Omental fat pad (tissue), 4 donors: ENCODE results near the gene MICAL2. TPM values are rescaled to one million over a fixed set of nuclear protein-coding genes. Genes with fewer than 3 reads are reported as not detected.
A peak's percentile ranks its signal among the peaks of the same experiment; 100 is the strongest.

ENCODE experiments used
- ATAC-seq: fragments of 150-250 bp; one replicate; pipeline ENCODE4 v1.9.1; 2016; ENCODE audit warnings: mild to moderate bottlenecking, moderate library complexity; ENCODE audit not compliant: low FRiP score
- DNase-seq: peaks from one replicate; pipeline ENCODE4 v3.0.0-alpha.2; 2019; ENCODE audit warnings: low spot score
- CTCF ChIP-seq, 3 donors: fragments of 450-650 bp; IDR thresholded peaks; one replicate each; pipeline ENCODE4 v1.5.1; 2016 to 2017; ENCODE audit warnings: antibody characterized with exemption in 3 of 3, mild to moderate bottlenecking in 3 of 3, moderate library complexity in 2 of 3
- total RNA-seq, 4 donors: library from RNA; depleted of rRNA; stranded (reverse); fragments of >200 nt; gene quantifications; one replicate each; pipeline ENCODE4 v1.1.0, GENCODE V29; 2016

The MICAL2 gene
- total RNA-seq, 4 donors from 2014 or later: 34.3 to 143 (median 57.0) TPM

GRCh38 chr11:12077535-12078280 lies 32.7 kb upstream of the MICAL2 start:
- ATAC-seq (no peak), DNase-seq (no peak)

GRCh38 chr11:12079726-12080556 lies 30.4 kb upstream of the MICAL2 start:
- no peak for TF ChIP-seq CTCF (IDR thresholded peaks at IDR 0.05)
- ATAC-seq (peak; percentile 80), DNase-seq (no peak)

More at GRCh38 chr11:12077535-12078280, 32.7 kb upstream of the MICAL2 start:
- TF ChIP-seq CTCF (IDR thresholded peaks at IDR 0.05): no peak

GRCh38 chr11:12083380-12083779 lies 27.0 kb upstream of the MICAL2 start:
- no peak for TF ChIP-seq CTCF (IDR thresholded peaks at IDR 0.05)
- no peak for DNase-seq
- no peak for ATAC-seq

GRCh38 chr11:12084256-12084655 lies 26.1 kb upstream of the MICAL2 start:
- no peak for TF ChIP-seq CTCF (IDR thresholded peaks at IDR 0.05)
- DNase-seq: no peak
- no peak for ATAC-seq

GRCh38 chr11:12085371-12086251 lies 24.8 kb upstream of the MICAL2 start:
- TF ChIP-seq CTCF (IDR thresholded peaks at IDR 0.05): no peak
- DNase-seq (no peak), ATAC-seq (no peak)

GRCh38 chr11:12086271-12087074 lies 23.9 kb upstream of the MICAL2 start:
- TF ChIP-seq CTCF (IDR thresholded peaks at IDR 0.05): no peak
- ATAC-seq: peak; percentile 72
- DNase-seq: no peak
